Retinal pigment epithelial cell (primary cell): ENCODE measurements around the gene PBX3.

ENCODE experiments used
- DNase-seq: peaks from one replicate; pipeline ENCODE4 v3.0.0-alpha.2; 2010; ENCODE audit warnings: low read depth
- H3K4me3 ChIP-seq: 2 replicates; pipeline ENCODE4 v1.5.1; 2011; ENCODE audit warnings: mild to moderate bottlenecking, low read length, control low read depth, moderate library complexity
- TF ChIP-seq, protein P1 (sequence below): conservative IDR thresholded peaks from 2 replicates; pipeline ENCODE4 v1.5.1; 2011; ENCODE audit warnings: low read depth, low read length, control low read depth, inconsistent platforms

PBX3 gene

DNA sequence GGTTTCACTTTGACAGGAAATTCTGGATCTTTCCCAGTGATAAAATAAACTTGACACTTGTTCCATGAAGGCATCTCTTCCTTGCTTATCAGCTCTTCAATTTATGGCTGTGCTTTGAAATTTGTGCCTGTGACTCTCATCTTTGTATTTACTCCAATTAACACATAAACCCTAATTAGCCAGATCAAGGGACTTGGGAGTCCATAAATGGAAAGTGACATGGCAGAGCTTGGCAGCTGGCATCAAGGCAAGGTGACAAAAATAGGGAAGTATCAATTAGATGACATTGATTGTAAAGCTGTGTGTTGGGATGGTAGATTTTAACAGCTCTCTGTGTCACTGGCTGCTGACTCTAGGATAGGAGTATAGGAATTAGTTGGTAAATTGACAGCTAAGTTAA, 133.9 kb downstream of the PBX3 start:
- no peak for DNase-seq
- TF ChIP-seq, protein P1, sequence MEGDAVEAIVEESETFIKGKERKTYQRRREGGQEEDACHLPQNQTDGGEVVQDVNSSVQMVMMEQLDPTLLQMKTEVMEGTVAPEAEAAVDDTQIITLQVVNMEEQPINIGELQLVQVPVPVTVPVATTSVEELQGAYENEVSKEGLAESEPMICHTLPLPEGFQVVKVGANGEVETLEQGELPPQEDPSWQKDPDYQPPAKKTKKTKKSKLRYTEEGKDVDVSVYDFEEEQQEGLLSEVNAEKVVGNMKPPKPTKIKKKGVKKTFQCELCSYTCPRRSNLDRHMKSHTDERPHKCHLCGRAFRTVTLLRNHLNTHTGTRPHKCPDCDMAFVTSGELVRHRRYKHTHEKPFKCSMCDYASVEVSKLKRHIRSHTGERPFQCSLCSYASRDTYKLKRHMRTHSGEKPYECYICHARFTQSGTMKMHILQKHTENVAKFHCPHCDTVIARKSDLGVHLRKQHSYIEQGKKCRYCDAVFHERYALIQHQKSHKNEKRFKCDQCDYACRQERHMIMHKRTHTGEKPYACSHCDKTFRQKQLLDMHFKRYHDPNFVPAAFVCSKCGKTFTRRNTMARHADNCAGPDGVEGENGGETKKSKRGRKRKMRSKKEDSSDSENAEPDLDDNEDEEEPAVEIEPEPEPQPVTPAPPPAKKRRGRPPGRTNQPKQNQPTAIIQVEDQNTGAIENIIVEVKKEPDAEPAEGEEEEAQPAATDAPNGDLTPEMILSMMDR, result no peak
- H3K4me3 ChIP-seq, result no peak overlapping the region

DNA sequence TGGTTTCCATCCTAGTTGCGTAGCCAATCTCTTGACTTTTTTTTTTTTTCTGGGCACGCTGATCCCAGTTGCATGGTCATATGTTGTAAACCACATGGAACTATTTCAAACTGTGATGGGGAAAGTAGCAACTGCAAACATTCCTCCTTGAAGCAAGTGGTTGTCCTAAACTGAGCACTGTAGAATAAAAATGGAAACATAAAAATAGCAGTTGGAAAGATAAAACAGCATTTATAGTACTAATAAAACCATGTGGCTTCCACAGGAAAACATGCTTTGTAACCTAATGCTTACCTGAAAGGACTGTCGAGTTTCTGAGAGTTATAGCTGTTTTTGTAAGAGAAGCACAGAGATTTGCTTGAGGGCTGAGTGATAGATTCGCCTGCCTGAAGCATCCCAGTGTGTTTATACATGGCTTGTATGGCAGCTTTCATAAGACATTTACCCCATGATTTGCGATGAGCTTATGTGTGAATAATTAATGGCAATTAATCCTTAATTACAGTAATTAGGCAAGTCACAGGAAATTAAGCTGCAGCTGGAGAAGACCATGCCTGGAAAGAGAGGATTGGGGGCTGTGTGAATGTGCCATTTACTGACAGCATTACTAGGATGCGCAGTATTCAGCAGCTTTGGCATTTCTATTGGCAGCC, 136.5 kb downstream of the PBX3 start:
- no peak for DNase-seq
- TF ChIP-seq, protein P1, result no peak

DNA sequence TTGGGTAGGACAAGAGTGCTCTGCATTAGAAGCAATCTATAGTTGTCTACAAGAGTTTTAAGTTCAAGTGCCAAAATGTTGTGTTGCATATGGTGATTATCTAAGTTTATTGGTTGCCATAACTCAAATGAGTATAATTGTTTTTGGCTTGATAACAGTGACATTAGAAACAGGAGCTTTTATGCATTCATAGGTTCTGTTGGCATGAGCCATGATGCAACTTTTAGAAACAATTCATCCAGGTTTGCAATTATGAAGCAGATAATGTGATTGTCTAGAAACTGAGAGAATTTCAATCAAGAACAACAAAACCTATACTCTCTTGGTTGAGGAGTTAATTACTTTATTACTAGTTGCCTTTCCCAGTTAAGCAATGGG, 137.0 kb downstream of the PBX3 start:
- DNase-seq, result no peak
- TF ChIP-seq, protein P1, result no peak

More for the DNA sequence above, 136.5 kb downstream of the PBX3 start:
- H3K4me3 ChIP-seq, result no peak overlapping the region

DNA sequence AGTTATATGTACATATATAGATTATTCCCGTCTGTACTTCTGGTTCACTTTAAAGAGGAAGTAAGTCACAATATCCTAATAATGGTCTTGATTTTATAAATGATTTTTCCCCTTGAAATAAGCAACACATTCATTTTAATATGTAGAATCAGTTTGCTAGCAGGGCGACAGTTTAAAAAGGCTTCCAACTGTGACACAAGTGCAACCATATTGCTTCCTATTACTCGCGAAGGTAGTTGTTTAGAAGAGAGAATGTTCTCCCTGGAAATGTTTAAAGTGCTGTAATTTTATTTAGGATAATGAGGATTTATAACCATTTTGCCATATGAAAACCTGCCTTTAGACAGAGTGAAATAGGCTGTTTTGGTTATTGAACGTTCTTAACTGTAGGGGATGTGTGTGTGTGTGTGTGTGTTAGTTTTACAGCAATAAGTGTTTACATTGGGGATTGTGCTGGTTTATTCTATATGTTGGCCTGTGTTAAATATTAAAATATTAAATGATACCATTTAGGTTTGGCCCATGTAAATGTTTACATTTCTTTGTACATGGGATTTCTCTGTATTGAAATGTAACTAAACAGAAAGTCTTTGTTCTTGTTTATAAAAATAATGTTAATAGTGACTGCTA, 138.3 kb downstream of the PBX3 start:
- no peak overlapping the region for H3K4me3 ChIP-seq
- TF ChIP-seq, protein P1, result no peak
- DNase-seq, result no peak

More for the DNA sequence above, 137.0 kb downstream of the PBX3 start:
- H3K4me3 ChIP-seq, result no peak overlapping the region

DNA sequence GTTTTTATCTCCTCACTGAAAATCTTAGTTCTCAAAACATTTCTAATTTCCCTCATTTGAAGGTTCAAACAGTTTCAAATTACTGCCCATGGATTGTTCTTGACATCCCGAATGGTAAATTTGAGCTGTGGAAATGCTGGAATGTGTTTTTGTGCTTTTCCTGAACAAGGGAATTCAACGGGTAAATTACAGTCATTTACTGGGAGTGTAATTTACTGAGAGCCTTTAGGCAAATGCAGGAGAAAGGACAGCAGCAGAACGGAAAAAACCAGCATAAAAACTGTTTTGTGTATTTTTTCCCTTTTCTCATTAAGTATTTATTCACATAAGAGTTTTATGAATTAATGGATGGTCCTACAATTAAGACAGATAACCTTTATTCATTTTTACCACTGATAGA, 139.2 kb downstream of the PBX3 start:
- DNase-seq, result no peak
- TF ChIP-seq, protein P1, result no peak
- no peak overlapping the region for H3K4me3 ChIP-seq

DNA sequence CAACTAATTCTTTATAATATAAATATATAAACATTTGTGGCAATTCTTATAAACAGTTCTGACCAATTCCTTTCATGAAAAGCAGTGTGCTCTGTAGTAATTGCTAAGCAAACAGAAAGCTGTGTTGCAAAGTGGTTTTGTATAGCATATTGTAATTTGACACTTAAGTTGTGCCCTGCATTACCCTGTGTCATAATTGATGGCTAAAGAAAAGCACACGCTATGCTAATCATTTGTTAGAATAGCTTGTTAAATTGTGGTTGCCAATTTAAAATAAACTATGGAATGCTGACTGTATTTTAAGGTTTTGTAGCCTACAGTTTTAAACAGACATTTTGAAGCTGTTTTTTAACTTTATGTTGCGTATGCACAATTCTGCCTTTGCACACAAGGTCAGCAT, 140.0 kb downstream of the PBX3 start:
- H3K4me3 ChIP-seq, result no peak overlapping the region
- TF ChIP-seq, protein P1, result no peak
- DNase-seq, result no peak

DNA sequence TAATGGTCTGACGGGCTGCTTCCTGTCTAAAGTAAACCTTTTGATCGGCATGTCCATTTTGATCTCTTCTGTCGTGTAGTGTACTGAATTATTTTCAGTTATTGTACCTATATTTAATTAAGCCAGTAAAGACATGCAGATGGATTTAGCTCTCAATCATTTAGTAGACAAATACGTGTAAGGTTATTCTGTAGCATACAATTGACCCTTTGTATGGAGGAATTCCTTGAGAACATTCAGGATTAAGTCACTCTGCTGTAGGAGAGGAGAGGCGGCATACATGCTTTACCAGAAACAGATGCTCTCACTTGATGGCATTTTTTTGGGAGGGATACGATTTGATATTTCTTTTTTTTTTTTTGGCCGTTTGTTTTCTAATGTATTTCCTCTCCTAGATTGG, 141.0 kb downstream of the PBX3 start:
- DNase-seq, result peak; percentile 61
- TF ChIP-seq, protein P1, result no peak
- no peak overlapping the region for H3K4me3 ChIP-seq
